ENCODE results near the gene PARVG.

Gene PARVG

GRCh38 chr22:44185237-44186120 is 4.8 kb downstream of the PARVG start:
- H3K9ac ChIP-seq (ENCODE audit: low read depth, low read length, poor library complexity), result no peak overlapping the region
- WGBS, 2 donors (ENCODE audit: extremely low coverage in 2 of 2, insufficient read length in 2 of 2, insufficient replicate concordance in 1 of 2), result no CpG with 5 or more reads among the region's 16 CpGs
- H2AFZ ChIP-seq (ENCODE audit: low read length), result no peak overlapping the region
- H2BK5ac ChIP-seq (ENCODE audit: low read length), result no peak overlapping the region
- no peak overlapping the region for H4K91ac ChIP-seq (ENCODE audit: low read depth, low read length, poor library complexity)
- H3K79me1 ChIP-seq (ENCODE audit: low read depth, low read length), result no peaks in the 10 kb centered on the region
- peak overlapping the region; percentile 48 for H3K18ac ChIP-seq (ENCODE audit: low read length)
- no peak overlapping the region for H4K8ac ChIP-seq (ENCODE audit: low read depth, low read length)
- peaks cover 0 to 7% (median 0%) of the 10 kb centered on the region in 3 experiments for H3K27me3 ChIP-seq (ENCODE audit: control insufficient read depth in 3 of 3, insufficient read depth in 3 of 3, low read depth in 1 of 3, low read length in 3 of 3)
- H3K9me3 ChIP-seq (replicated peaks in 1 of 2; ENCODE audit: control insufficient read depth in 2 of 2, insufficient read depth in 1 of 2, low read depth in 1 of 2, low read length in 2 of 2), result no peaks in the 10 kb centered on the region
- DNase-seq (ENCODE audit: low spot score), result no peak
- peak overlapping the region; percentile 31 for H2AK5ac ChIP-seq (ENCODE audit: low read depth, low read length)
- no peak overlapping the region for H2BK12ac ChIP-seq (ENCODE audit: low read length)
- H3K23ac ChIP-seq (ENCODE audit: low read depth, low read length, poor library complexity), result peak overlapping the region; percentile 46
- H3K4ac ChIP-seq (ENCODE audit: low read length), result no peak overlapping the region
- no peak overlapping the region for H3K27ac ChIP-seq (replicated peaks; ENCODE audit: low read length)
- peak overlapping the region; percentile 4 for H3K14ac ChIP-seq (ENCODE audit: low read length)
- H3K4me1 ChIP-seq (ENCODE audit: control insufficient read depth in 2 of 2, insufficient read depth in 1 of 2, low read depth in 1 of 2, low read length in 2 of 2), result peaks cover 3% of the 10 kb centered on the region in 2 donors
- H2BK120ac ChIP-seq (ENCODE audit: low read depth, low read length), result no peak overlapping the region
- peak overlapping the region; percentile 94 for H2BK15ac ChIP-seq (ENCODE audit: low read length)
- H3K36me3 ChIP-seq (replicated peaks in 1 of 2; ENCODE audit: control insufficient read depth in 2 of 2, insufficient read depth in 2 of 2, low read length in 2 of 2), result no peaks in the 10 kb centered on the region
- H3K4me3 ChIP-seq (ENCODE audit: low read length in 2 of 2), result no peak overlapping the region
- no peak overlapping the region for H3K4me2 ChIP-seq (ENCODE audit: insufficient read depth, low read length, poor library complexity, severe bottlenecking)

GRCh38 chr22:44186121-44186510 is 5.4 kb downstream of the PARVG start:
- Histone ChIP-seq H3K14ac (ENCODE audit: low read length) (no peak overlapping the region), H4K8ac (ENCODE audit: low read depth, low read length) (no peak overlapping the region), H3K9me3 (replicated peaks in 1 of 2; ENCODE audit: control insufficient read depth in 2 of 2, insufficient read depth in 1 of 2, low read depth in 1 of 2, low read length in 2 of 2) (no peaks in the 10 kb centered on the region), H2BK120ac (ENCODE audit: low read depth, low read length) (no peak overlapping the region), H2BK12ac (ENCODE audit: low read length) (no peak overlapping the region), H3K4me3 (ENCODE audit: low read length in 2 of 2) (peak overlapping the region in 1 of 2 donors; percentile 41), H2AFZ (ENCODE audit: low read length) (no peak overlapping the region), H2BK15ac (ENCODE audit: low read length) (peak overlapping the region; percentile 94), H3K27me3 (ENCODE audit: control insufficient read depth in 3 of 3, insufficient read depth in 3 of 3, low read depth in 1 of 3, low read length in 3 of 3) (peaks cover 0 to 7% (median 0%) of the 10 kb centered on the region in 3 experiments), H3K4ac (ENCODE audit: low read length) (no peak overlapping the region), H4K91ac (ENCODE audit: low read depth, low read length, poor library complexity) (no peak overlapping the region), H2AK5ac (ENCODE audit: low read depth, low read length) (peak overlapping the region; percentile 91), H3K9ac (ENCODE audit: low read depth, low read length, poor library complexity) (no peak overlapping the region), H3K23ac (ENCODE audit: low read depth, low read length, poor library complexity) (no peak overlapping the region), H3K4me2 (ENCODE audit: insufficient read depth, low read length, poor library complexity, severe bottlenecking) (no peak overlapping the region), H2BK5ac (ENCODE audit: low read length) (peak overlapping the region; percentile 11), H3K27ac (replicated peaks; ENCODE audit: low read length) (no peak overlapping the region), H3K36me3 (replicated peaks in 1 of 2; ENCODE audit: control insufficient read depth in 2 of 2, insufficient read depth in 2 of 2, low read length in 2 of 2) (no peaks in the 10 kb centered on the region), H3K79me1 (ENCODE audit: low read depth, low read length) (no peaks in the 10 kb centered on the region), H3K4me1 (ENCODE audit: control insufficient read depth in 2 of 2, insufficient read depth in 1 of 2, low read depth in 1 of 2, low read length in 2 of 2) (peaks cover 4% of the 10 kb centered on the region in 2 donors), H3K18ac (ENCODE audit: low read length) (peak overlapping the region; percentile 65)
- no peak for DNase-seq (ENCODE audit: low spot score)
- WGBS, 2 donors (ENCODE audit: extremely low coverage in 2 of 2, insufficient read length in 2 of 2, insufficient replicate concordance in 1 of 2), result no CpG with 5 or more reads among the region's 8 CpGs

- WGBS, 2 donors (ENCODE audit: extremely low coverage in 2 of 2, insufficient read length in 2 of 2, insufficient replicate concordance in 1 of 2), result no CpG with 5 or more reads among the region's 4 CpGs
- peaks cover 4% of the 10 kb centered on the region in 2 donors for H3K4me1 ChIP-seq (ENCODE audit: control insufficient read depth in 2 of 2, insufficient read depth in 1 of 2, low read depth in 1 of 2, low read length in 2 of 2)
- H2BK15ac ChIP-seq (ENCODE audit: low read length), result no peak overlapping the region
- no peak overlapping the region for H3K14ac ChIP-seq (ENCODE audit: low read length)
- peak overlapping the region; percentile 11 for H2BK5ac ChIP-seq (ENCODE audit: low read length)
- peaks cover 0 to 7% (median 0%) of the 10 kb centered on the region in 3 experiments for H3K27me3 ChIP-seq (ENCODE audit: control insufficient read depth in 3 of 3, insufficient read depth in 3 of 3, low read depth in 1 of 3, low read length in 3 of 3)
- H3K23ac ChIP-seq (ENCODE audit: low read depth, low read length, poor library complexity), result no peak overlapping the region
- DNase-seq (ENCODE audit: low spot score), result no peak
- H3K27ac ChIP-seq (replicated peaks; ENCODE audit: low read length), result no peak overlapping the region
- no peak overlapping the region for H3K4me2 ChIP-seq (ENCODE audit: insufficient read depth, low read length, poor library complexity, severe bottlenecking)
- H3K18ac ChIP-seq (ENCODE audit: low read length), result peak overlapping the region; percentile 63
- H3K36me3 ChIP-seq (replicated peaks in 1 of 2; ENCODE audit: control insufficient read depth in 2 of 2, insufficient read depth in 2 of 2, low read length in 2 of 2), result no peaks in the 10 kb centered on the region
- no peak overlapping the region for H2BK12ac ChIP-seq (ENCODE audit: low read length)
- no peak overlapping the region for H2BK120ac ChIP-seq (ENCODE audit: low read depth, low read length)
- H4K91ac ChIP-seq (ENCODE audit: low read depth, low read length, poor library complexity), result no peak overlapping the region
- H2AK5ac ChIP-seq (ENCODE audit: low read depth, low read length), result peak overlapping the region; percentile 30
- H3K9me3 ChIP-seq (replicated peaks in 1 of 2; ENCODE audit: control insufficient read depth in 2 of 2, insufficient read depth in 1 of 2, low read depth in 1 of 2, low read length in 2 of 2), result no peaks in the 10 kb centered on the region
- no peak overlapping the region for H2AFZ ChIP-seq (ENCODE audit: low read length)
- no peak overlapping the region for H3K9ac ChIP-seq (ENCODE audit: low read depth, low read length, poor library complexity)
- peak overlapping the region in 1 of 2 donors; percentile 41 for H3K4me3 ChIP-seq (ENCODE audit: low read length in 2 of 2)
- H4K8ac ChIP-seq (ENCODE audit: low read depth, low read length), result no peak overlapping the region
- no peaks in the 10 kb centered on the region for H3K79me1 ChIP-seq (ENCODE audit: low read depth, low read length)
- H3K4ac ChIP-seq (ENCODE audit: low read length), result no peak overlapping the region
Measured at GRCh38 chr22:44186737-44187136, 6.0 kb downstream of the PARVG start.

- H3K79me1 ChIP-seq (ENCODE audit: low read depth, low read length), result no peaks in the 10 kb centered on the region
- H3K4me2 ChIP-seq (ENCODE audit: insufficient read depth, low read length, poor library complexity, severe bottlenecking), result no peak overlapping the region
- no peak for DNase-seq (ENCODE audit: low spot score)
- H2AK5ac ChIP-seq (ENCODE audit: low read depth, low read length), result peak overlapping the region; percentile 91
- H2BK15ac ChIP-seq (ENCODE audit: low read length), result no peak overlapping the region
- H2AFZ ChIP-seq (ENCODE audit: low read length), result no peak overlapping the region
- peak overlapping the region; percentile 5 for H2BK12ac ChIP-seq (ENCODE audit: low read length)
- H3K9ac ChIP-seq (ENCODE audit: low read depth, low read length, poor library complexity), result no peak overlapping the region
- H3K27me3 ChIP-seq (ENCODE audit: control insufficient read depth in 3 of 3, insufficient read depth in 3 of 3, low read depth in 1 of 3, low read length in 3 of 3), result peaks cover 0 to 7% (median 0%) of the 10 kb centered on the region in 3 experiments
- H4K91ac ChIP-seq (ENCODE audit: low read depth, low read length, poor library complexity), result no peak overlapping the region
- no peak overlapping the region for H3K4ac ChIP-seq (ENCODE audit: low read length)
- H4K8ac ChIP-seq (ENCODE audit: low read depth, low read length), result no peak overlapping the region
- peaks cover 4% of the 10 kb centered on the region in 2 donors for H3K4me1 ChIP-seq (ENCODE audit: control insufficient read depth in 2 of 2, insufficient read depth in 1 of 2, low read depth in 1 of 2, low read length in 2 of 2)
- no peak overlapping the region for H3K27ac ChIP-seq (replicated peaks; ENCODE audit: low read length)
- H3K4me3 ChIP-seq (ENCODE audit: low read length in 2 of 2), result no peak overlapping the region
- no peaks in the 10 kb centered on the region for H3K9me3 ChIP-seq (replicated peaks in 1 of 2; ENCODE audit: control insufficient read depth in 2 of 2, insufficient read depth in 1 of 2, low read depth in 1 of 2, low read length in 2 of 2)
- H2BK5ac ChIP-seq (ENCODE audit: low read length), result peak overlapping the region; percentile 16
- no CpG with 5 or more reads among the region's 12 CpGs for WGBS, 2 donors (ENCODE audit: extremely low coverage in 2 of 2, insufficient read length in 2 of 2, insufficient replicate concordance in 1 of 2)
- peak overlapping the region; percentile 72 for H3K18ac ChIP-seq (ENCODE audit: low read length)
- no peak overlapping the region for H3K23ac ChIP-seq (ENCODE audit: low read depth, low read length, poor library complexity)
- H3K36me3 ChIP-seq (replicated peaks in 1 of 2; ENCODE audit: control insufficient read depth in 2 of 2, insufficient read depth in 2 of 2, low read length in 2 of 2), result no peaks in the 10 kb centered on the region
- no peak overlapping the region for H3K14ac ChIP-seq (ENCODE audit: low read length)
- no peak overlapping the region for H2BK120ac ChIP-seq (ENCODE audit: low read depth, low read length)
Measured at GRCh38 chr22:44187652-44188230, 7.0 kb downstream of the PARVG start.

Measured in neuronal stem cell (in vitro differentiated cells).